H1 (cell line): ENCODE measurements around the gene TPD52L1.

ENCODE experiments used
- CEBPB ChIP-seq: IDR thresholded peaks from 2 replicates; pipeline ENCODE4 v1.6.1; 2012; ENCODE audit warnings: low read depth, low read length
- EZH2 ChIP-seq: fragments of 200-600 bp; sonication (generic); IDR thresholded peaks from 2 replicates; pipeline ENCODE4 v1.7.1; 2012; ENCODE audit warnings: low read depth, mild to moderate bottlenecking, moderate library complexity, low read length, inconsistent platforms; ENCODE audit not compliant: severe bottlenecking
- POLR2A ChIP-seq, 2 experiments: IDR thresholded peaks; 1 replicate in 1 of 2; 2 replicates in 1 of 2; pipeline ENCODE4 v1.6.1; 2011; ENCODE audit warnings: low read depth in 2 of 2, low read length in 2 of 2, mild to moderate bottlenecking in 2 of 2; ENCODE audit errors: control extremely low read depth in 1 of 2
- POLR2AphosphoS5 ChIP-seq: IDR thresholded peaks from 2 replicates; pipeline ENCODE4 v1.6.1; 2011; ENCODE audit warnings: low read depth, low read length
- POU5F1 ChIP-seq: IDR thresholded peaks from 2 replicates; pipeline ENCODE4 v1.6.1; 2011; ENCODE audit warnings: low read depth, mild to moderate bottlenecking, low read length, moderate library complexity
- RFX5 ChIP-seq: IDR thresholded peaks from 2 replicates; pipeline ENCODE4 v1.6.1; 2011; ENCODE audit warnings: low read depth, low read length, improper control_type of control experiment, borderline replicate concordance
- SIN3A ChIP-seq, 2 experiments: IDR thresholded peaks in 1 of 2; conservative IDR thresholded peaks in 1 of 2; 2 replicates each; pipeline ENCODE4 v1.6.1; 2011 to 2012; ENCODE audit warnings: low read length in 2 of 2, improper control_type of control experiment in 1 of 2, low read depth in 1 of 2, mild to moderate bottlenecking in 1 of 2
- SIX5 ChIP-seq: IDR thresholded peaks from 2 replicates; pipeline ENCODE4 v1.6.1; 2011; ENCODE audit warnings: mild to moderate bottlenecking, low read depth, low read length
- TAF1 ChIP-seq: IDR thresholded peaks from 2 replicates; pipeline ENCODE4 v1.6.1; 2011; ENCODE audit warnings: mild to moderate bottlenecking, low read depth, low read length
- TBP ChIP-seq: IDR thresholded peaks from 2 replicates; pipeline ENCODE4 v1.6.1; 2011; ENCODE audit warnings: low read depth, low read length, improper control_type of control experiment
- TF ChIP-seq, protein P1 (sequence below), 3 experiments: IDR thresholded peaks; 1 replicate in 2 of 3; 2 replicates in 1 of 3; pipeline versions ENCODE4 v1.5.1 to v1.6.1; 2011; ENCODE audit warnings: low read length in 3 of 3, mild to moderate bottlenecking in 3 of 3, inconsistent platforms in 2 of 3, low read depth in 1 of 3, moderate library complexity in 1 of 3; ENCODE audit not compliant: insufficient read depth in 1 of 3; ENCODE audit errors: control extremely low read depth in 1 of 3
- TF ChIP-seq, protein P2 (sequence below): IDR thresholded peaks from 2 replicates; pipeline ENCODE4 v1.6.1; 2011; ENCODE audit warnings: low read depth, mild to moderate bottlenecking, low read length; ENCODE audit not compliant: insufficient read depth
- TF ChIP-seq, protein P3 (sequence below): fragments of 300-600 bp; sonication (generic); IDR thresholded peaks from 2 replicates; pipeline ENCODE4 v1.7.1; 2012; ENCODE audit warnings: low read length, moderate library complexity, mild to moderate bottlenecking, inconsistent platforms; ENCODE audit not compliant: insufficient replicate concordance

DNA sequence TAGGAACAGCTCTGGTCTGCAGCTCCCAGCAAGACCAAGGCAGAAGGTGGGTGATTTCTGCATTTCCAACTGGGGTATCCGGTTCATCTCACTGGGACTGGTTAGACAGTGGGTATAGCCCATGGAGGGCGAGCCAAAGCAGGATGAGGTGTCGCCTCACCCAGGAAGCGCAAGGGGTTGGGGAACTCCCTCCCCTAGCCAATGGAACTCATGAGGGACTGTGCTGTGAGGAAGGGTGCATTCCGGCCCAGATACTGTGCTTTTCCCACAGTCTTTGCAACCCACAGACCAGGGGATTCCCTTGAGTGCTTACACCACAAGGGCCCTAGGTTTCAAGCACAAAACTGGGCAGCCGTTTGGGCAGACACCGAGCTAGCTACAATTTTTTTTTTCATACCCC, 126.4 kb downstream of the TPD52L1 start:
- TF ChIP-seq SIN3A (conservative IDR thresholded peaks at IDR 0.05 in 1 of 2, IDR thresholded peaks at IDR 0.05 in 1 of 2; ENCODE audit: low read depth in 1 of 2, low read length in 2 of 2), result no peak
- no peak for TF ChIP-seq TAF1
- TF ChIP-seq, protein P1, sequence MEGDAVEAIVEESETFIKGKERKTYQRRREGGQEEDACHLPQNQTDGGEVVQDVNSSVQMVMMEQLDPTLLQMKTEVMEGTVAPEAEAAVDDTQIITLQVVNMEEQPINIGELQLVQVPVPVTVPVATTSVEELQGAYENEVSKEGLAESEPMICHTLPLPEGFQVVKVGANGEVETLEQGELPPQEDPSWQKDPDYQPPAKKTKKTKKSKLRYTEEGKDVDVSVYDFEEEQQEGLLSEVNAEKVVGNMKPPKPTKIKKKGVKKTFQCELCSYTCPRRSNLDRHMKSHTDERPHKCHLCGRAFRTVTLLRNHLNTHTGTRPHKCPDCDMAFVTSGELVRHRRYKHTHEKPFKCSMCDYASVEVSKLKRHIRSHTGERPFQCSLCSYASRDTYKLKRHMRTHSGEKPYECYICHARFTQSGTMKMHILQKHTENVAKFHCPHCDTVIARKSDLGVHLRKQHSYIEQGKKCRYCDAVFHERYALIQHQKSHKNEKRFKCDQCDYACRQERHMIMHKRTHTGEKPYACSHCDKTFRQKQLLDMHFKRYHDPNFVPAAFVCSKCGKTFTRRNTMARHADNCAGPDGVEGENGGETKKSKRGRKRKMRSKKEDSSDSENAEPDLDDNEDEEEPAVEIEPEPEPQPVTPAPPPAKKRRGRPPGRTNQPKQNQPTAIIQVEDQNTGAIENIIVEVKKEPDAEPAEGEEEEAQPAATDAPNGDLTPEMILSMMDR (IDR thresholded peaks at IDR 0.05; ENCODE audit: control extremely low read depth in 1 of 3, insufficient read depth in 1 of 3, low read depth in 1 of 3, low read length in 3 of 3), result no peak
- no peak for TF ChIP-seq POLR2A (IDR thresholded peaks at IDR 0.05; ENCODE audit: control extremely low read depth in 1 of 2, low read depth in 2 of 2, low read length in 2 of 2)
- no peak for TF ChIP-seq POU5F1
- TF ChIP-seq, protein P2, sequence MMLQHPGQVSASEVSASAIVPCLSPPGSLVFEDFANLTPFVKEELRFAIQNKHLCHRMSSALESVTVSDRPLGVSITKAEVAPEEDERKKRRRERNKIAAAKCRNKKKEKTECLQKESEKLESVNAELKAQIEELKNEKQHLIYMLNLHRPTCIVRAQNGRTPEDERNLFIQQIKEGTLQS, result no peak
- TF ChIP-seq EZH2, result no peak
- no peak for TF ChIP-seq SIX5
- TF ChIP-seq RFX5, result no peak
- TF ChIP-seq, protein P3, sequence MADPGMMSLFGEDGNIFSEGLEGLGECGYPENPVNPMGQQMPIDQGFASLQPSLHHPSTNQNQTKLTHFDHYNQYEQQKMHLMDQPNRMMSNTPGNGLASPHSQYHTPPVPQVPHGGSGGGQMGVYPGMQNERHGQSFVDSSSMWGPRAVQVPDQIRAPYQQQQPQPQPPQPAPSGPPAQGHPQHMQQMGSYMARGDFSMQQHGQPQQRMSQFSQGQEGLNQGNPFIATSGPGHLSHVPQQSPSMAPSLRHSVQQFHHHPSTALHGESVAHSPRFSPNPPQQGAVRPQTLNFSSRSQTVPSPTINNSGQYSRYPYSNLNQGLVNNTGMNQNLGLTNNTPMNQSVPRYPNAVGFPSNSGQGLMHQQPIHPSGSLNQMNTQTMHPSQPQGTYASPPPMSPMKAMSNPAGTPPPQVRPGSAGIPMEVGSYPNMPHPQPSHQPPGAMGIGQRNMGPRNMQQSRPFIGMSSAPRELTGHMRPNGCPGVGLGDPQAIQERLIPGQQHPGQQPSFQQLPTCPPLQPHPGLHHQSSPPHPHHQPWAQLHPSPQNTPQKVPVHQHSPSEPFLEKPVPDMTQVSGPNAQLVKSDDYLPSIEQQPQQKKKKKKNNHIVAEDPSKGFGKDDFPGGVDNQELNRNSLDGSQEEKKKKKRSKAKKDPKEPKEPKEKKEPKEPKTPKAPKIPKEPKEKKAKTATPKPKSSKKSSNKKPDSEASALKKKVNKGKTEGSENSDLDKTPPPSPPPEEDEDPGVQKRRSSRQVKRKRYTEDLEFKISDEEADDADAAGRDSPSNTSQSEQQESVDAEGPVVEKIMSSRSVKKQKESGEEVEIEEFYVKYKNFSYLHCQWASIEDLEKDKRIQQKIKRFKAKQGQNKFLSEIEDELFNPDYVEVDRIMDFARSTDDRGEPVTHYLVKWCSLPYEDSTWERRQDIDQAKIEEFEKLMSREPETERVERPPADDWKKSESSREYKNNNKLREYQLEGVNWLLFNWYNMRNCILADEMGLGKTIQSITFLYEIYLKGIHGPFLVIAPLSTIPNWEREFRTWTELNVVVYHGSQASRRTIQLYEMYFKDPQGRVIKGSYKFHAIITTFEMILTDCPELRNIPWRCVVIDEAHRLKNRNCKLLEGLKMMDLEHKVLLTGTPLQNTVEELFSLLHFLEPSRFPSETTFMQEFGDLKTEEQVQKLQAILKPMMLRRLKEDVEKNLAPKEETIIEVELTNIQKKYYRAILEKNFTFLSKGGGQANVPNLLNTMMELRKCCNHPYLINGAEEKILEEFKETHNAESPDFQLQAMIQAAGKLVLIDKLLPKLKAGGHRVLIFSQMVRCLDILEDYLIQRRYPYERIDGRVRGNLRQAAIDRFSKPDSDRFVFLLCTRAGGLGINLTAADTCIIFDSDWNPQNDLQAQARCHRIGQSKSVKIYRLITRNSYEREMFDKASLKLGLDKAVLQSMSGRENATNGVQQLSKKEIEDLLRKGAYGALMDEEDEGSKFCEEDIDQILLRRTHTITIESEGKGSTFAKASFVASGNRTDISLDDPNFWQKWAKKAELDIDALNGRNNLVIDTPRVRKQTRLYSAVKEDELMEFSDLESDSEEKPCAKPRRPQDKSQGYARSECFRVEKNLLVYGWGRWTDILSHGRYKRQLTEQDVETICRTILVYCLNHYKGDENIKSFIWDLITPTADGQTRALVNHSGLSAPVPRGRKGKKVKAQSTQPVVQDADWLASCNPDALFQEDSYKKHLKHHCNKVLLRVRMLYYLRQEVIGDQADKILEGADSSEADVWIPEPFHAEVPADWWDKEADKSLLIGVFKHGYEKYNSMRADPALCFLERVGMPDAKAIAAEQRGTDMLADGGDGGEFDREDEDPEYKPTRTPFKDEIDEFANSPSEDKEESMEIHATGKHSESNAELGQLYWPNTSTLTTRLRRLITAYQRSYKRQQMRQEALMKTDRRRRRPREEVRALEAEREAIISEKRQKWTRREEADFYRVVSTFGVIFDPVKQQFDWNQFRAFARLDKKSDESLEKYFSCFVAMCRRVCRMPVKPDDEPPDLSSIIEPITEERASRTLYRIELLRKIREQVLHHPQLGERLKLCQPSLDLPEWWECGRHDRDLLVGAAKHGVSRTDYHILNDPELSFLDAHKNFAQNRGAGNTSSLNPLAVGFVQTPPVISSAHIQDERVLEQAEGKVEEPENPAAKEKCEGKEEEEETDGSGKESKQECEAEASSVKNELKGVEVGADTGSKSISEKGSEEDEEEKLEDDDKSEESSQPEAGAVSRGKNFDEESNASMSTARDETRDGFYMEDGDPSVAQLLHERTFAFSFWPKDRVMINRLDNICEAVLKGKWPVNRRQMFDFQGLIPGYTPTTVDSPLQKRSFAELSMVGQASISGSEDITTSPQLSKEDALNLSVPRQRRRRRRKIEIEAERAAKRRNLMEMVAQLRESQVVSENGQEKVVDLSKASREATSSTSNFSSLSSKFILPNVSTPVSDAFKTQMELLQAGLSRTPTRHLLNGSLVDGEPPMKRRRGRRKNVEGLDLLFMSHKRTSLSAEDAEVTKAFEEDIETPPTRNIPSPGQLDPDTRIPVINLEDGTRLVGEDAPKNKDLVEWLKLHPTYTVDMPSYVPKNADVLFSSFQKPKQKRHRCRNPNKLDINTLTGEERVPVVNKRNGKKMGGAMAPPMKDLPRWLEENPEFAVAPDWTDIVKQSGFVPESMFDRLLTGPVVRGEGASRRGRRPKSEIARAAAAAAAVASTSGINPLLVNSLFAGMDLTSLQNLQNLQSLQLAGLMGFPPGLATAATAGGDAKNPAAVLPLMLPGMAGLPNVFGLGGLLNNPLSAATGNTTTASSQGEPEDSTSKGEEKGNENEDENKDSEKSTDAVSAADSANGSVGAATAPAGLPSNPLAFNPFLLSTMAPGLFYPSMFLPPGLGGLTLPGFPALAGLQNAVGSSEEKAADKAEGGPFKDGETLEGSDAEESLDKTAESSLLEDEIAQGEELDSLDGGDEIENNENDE, result no peak
- no peak for TF ChIP-seq CEBPB
- no peak for TF ChIP-seq POLR2AphosphoS5
- no peak for TF ChIP-seq TBP
